Activated T-helper 2 cell treated with anti-CD3 and anti-CD28 coated beads, Interferon-gamma antibody, Interleukin-2, Interleukin-4, amounts not matched to agents 10 μg/mL and 5 μg/mL and 100 μg/mL, durations not matched to agents 14 hours and 24 hours and 36 hours (primary cell): ENCODE data around the gene PRR5. TPM values are rescaled to one million over a fixed set of nuclear protein-coding genes. Genes with fewer than 3 reads are reported as not detected.
"Not testable (repeated sequence)": the region's sequence is repeated elsewhere in the genome, so short reads cannot be mapped to it uniquely, and the experiment has no call there.

Source experiments
- DNase-seq: peaks from one replicate; pipeline ENCODE4 v3.0.0; 2021; ENCODE audit warnings: low spot score
- H3K27ac Mint-ChIP-seq: one replicate; pipeline ENCODE4 v1.8.0; 2021; ENCODE audit warnings: mixed read lengths
- H3K27me3 Mint-ChIP-seq: one replicate; pipeline ENCODE4 v1.8.0; 2021; ENCODE audit warnings: low read depth, mixed read lengths
- H3K36me3 Mint-ChIP-seq: one replicate; pipeline ENCODE4 v1.8.0; 2021; ENCODE audit warnings: low read depth, mixed read lengths
- H3K4me1 Mint-ChIP-seq: one replicate; pipeline ENCODE4 v1.8.0; 2021; ENCODE audit warnings: low read depth, mixed read lengths
- H3K4me3 Mint-ChIP-seq: one replicate; pipeline ENCODE4 v1.8.0; 2021; ENCODE audit warnings: low read depth, mild to moderate bottlenecking, moderate library complexity, mixed read lengths
- H3K9me3 Mint-ChIP-seq: one replicate; pipeline ENCODE4 v1.8.0; 2021; ENCODE audit warnings: mixed read lengths
- intact Hi-C: fragments of 100-400 bp; cut with micrococcal nuclease; formaldehyde crosslinking; loops from one replicate; pipeline ENCODE4 v1.15.1; 2023
- total RNA-seq: library from RNA; stranded (reverse); gene quantifications from 2 replicates; pipeline ENCODE4 v1.2.3, GENCODE V29; 2022

The PRR5 gene
- total RNA-seq, 1 donor from 2014 or later, result 19.8 TPM

DNA sequence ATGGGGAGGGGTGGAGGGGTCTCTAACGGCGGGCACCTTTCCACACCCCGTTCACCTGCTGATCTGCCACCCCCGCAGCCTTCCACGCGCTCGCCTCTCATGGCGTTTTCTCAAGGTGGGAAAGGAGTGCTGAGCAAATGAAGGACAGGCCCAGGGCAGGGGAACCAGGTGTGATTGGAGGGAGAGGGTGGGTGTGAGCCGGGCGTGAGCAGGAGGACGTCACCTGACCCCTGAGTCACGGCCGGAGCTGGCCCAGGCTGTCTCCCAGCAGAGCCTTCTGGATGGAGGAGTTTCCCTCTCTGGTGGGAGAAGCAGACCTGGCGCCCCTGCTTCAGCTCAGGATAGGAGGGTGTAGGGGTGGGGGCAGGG, 36.3 kb downstream of the PRR5 start:
- intact Hi-C loops, result no loop called here
- Mint-ChIP-seq H3K36me3 (no peaks in the 10 kb centered on the region), H3K9me3 (no peaks in the 10 kb centered on the region), H3K27ac (no peak overlapping the region), H3K4me3 (no peak overlapping the region), H3K27me3 (no peaks in the 10 kb centered on the region), H3K4me1 (no peaks in the 10 kb centered on the region)
- DNase-seq, result no peak

- Mint-ChIP-seq H3K27ac (no peak overlapping the region), H3K4me3 (no peak overlapping the region), H3K9me3 (no peaks in the 10 kb centered on the region), H3K4me1 (no peaks in the 10 kb centered on the region), H3K27me3 (no peaks in the 10 kb centered on the region), H3K36me3 (no peaks in the 10 kb centered on the region)
- intact Hi-C loops, result no loop called here
- DNase-seq, result no peak
These were observed 37.0 kb downstream of the PRR5 start for GRCh38 chr22:44739024-44739423.

DNA sequence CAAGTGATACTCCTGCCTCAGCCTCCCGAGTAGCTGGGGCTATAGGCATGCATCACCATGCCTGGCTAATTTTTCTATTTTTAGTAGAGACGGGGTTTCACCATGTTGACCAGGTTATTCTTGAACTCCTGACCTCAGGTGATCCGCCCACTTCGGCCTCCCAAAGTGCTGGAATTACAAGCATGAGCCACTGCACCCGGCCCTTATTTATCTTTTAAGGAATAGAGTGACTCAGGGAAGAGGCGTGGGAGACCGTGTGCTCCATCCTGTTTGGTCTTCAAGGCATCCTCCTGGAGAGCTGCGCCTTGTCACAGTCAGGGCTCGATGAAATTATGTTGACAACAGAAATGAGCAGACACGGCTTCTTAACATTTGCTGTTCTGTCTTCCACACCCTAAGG, 37.7 kb downstream of the PRR5 start:
- H3K4me1 Mint-ChIP-seq, H3K27me3 Mint-ChIP-seq, intact Hi-C loops, H3K4me3 Mint-ChIP-seq, H3K36me3 Mint-ChIP-seq, H3K9me3 Mint-ChIP-seq, DNase-seq, H3K27ac Mint-ChIP-seq: not testable (repeated sequence)

DNA sequence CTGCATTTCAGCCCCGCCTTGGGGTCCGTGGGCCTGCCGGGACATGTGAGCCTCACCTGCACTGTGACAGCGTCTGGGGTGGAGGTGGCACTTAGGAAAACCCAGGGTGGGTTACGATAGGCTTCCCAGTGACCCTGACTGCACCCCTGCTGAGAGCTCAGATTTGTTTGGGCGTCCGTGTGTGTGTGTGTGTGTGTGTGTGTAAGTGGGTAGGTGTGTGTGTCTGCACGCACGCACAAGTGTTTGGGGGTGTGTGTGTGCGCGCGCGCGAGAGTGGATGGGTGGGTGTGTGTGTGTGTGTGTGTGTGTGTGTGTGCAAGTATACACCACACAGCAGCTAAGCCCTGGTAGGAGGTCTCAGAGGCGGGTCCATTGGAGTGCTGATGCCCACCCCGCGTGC, 38.3 kb downstream of the PRR5 start:
- Mint-ChIP-seq H3K36me3 (no peaks in the 10 kb centered on the region), H3K9me3 (no peaks in the 10 kb centered on the region), H3K27me3 (no peaks in the 10 kb centered on the region), H3K27ac (no peak overlapping the region), H3K4me1 (no peaks in the 10 kb centered on the region), H3K4me3 (no peak overlapping the region)
- no peak for DNase-seq
- intact Hi-C loops, result no loop called here

DNA sequence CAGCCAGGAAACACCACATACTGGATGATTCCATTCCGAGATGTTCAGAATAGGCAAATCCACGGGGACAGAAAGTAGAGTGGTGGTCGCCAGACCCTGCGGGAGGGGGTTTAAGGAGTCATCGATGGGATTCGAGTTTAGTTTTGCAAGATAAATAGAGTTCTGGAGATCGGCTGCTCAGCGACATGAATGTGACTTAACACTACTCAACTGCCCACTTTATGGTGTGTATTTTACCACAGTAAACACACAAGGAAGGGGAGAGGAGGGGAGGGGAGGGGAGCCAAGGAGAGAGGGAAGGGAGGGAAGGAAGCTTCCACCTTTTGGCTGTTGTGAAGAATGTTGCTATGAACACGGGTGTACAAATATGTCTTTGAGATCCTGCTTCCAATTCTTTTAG, 39.9 kb downstream of the PRR5 start:
- intact Hi-C loops, result no loop called here
- no peak for DNase-seq
- Mint-ChIP-seq H3K27ac (no peak overlapping the region), H3K9me3 (no peaks in the 10 kb centered on the region), H3K36me3 (no peaks in the 10 kb centered on the region), H3K4me1 (no peaks in the 10 kb centered on the region), H3K27me3 (peaks cover 3% of the 10 kb centered on the region), H3K4me3 (no peak overlapping the region)

DNA sequence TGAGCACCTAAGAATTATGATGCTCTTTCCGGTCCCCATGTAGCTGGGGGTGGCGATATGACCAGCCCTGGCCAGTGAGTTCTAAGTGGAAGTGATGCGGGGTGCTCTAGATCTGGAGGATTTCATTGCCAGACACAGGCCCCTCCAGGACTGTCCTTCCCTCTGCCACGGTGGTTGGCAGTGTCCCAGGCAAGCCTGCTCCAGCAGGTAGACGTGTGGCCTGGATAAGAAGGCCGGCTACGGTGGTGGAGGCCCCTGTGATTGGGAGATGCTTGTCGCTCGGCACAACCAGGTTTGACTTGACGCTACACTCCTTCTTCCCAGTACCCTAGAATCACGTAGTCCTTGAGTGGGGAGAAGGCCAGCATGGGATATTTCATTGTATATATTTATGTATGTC, 41.2 kb downstream of the PRR5 start:
- intact Hi-C loops, result no loop called here
- no peaks in the 10 kb centered on the region for H3K4me1 Mint-ChIP-seq
- no peak for DNase-seq
- no peaks in the 10 kb centered on the region for H3K9me3 Mint-ChIP-seq
- H3K36me3 Mint-ChIP-seq, result no peaks in the 10 kb centered on the region
- no peak overlapping the region for H3K4me3 Mint-ChIP-seq
- H3K27ac Mint-ChIP-seq, result no peak overlapping the region
- peaks cover 6% of the 10 kb centered on the region for H3K27me3 Mint-ChIP-seq

DNA sequence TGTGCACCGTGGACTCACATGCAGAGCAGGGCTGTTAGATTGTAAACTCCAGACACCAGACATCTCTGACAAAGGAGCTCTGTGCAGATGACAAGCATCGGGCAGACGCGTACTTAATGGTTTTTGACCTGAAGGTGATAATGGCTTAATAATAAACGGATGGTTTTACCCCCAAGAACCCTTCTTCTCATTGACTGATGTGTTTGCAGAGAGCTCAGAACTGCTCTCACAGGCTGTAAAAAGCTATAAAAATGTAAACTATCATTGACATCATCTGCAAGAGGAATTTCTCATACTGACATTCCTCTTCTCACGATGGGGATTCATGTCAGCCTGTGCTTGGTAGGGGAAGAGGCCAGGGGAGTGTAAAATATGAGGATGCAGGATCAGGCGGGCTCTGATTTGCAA, 41.8 kb downstream of the PRR5 start:
- no peak overlapping the region for H3K4me3 Mint-ChIP-seq
- intact Hi-C loops, result no loop called here
- no peak for DNase-seq
- H3K27me3 Mint-ChIP-seq, result peaks cover 6% of the 10 kb centered on the region
- H3K4me1 Mint-ChIP-seq, result no peaks in the 10 kb centered on the region
- no peaks in the 10 kb centered on the region for H3K9me3 Mint-ChIP-seq
- no peaks in the 10 kb centered on the region for H3K36me3 Mint-ChIP-seq
- H3K27ac Mint-ChIP-seq, result no peak overlapping the region

DNA sequence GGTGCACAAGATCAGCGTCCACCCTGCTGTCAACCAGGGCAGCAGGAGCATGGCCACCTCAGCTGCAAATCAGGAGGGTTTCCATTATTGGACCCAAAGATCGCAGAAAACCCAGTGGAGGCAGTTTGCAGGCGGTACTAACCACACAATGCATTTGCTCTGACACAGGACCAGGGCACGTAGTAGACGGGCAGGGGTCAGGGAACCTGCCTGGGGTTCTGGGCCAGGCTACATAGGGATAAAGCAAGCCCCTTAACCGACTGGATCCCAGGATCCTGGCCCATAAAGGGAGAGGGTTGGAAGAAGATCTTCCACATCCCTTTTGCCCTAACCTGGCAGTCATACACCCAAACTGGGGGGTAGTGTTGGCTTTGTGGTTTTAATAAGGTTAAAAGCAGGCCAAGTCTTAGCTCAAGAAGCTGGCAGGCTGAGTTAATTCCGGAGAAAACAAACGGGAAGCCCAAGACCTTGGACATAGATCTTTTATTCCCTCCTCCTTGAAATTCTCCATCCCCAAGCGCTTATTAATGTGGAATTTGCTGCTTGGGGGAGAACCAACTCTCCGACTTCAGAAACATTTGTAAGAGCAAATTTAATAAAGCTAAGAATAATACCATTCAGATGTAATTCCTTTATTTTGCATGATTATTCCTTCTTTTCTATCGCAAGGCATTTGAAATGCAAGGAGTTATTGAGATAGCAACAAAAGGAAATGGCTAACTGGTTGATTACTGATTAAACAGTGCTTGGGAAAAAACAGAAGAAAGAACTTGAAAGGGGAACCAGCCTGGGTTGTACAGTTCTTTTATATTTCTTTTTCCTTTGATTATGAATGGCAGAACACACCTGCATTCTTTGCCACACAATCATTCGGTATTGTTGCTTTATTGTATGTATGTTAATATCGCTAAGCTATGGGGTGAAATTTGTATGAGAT, 44.1 kb downstream of the PRR5 start:
- Mint-ChIP-seq H3K27me3 (peaks cover 14% of the 10 kb centered on the region), H3K36me3 (no peaks in the 10 kb centered on the region), H3K27ac (no peak overlapping the region), H3K9me3 (no peaks in the 10 kb centered on the region), H3K4me1 (no peaks in the 10 kb centered on the region), H3K4me3 (no peak overlapping the region)
- intact Hi-C loops, result no loop called here
- no peak for DNase-seq

DNA sequence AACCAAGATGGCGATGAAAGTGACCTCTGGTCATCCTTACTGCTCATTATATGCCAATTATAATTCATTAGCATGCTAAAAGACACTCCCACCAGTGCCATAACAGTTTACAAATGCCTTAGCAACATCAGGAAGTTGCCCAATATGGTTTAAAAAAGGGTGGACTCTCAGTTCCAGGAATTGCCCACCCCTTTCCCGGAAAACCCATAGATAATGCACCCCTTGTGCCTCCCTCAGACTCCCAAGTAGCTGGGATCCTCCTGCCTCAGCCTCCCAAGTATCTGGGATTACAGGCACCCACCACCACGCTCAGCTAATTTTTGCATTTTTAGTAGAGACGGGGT, 45.8 kb downstream of the PRR5 start:
- intact Hi-C loops, H3K9me3 Mint-ChIP-seq, DNase-seq: not testable (repeated sequence)

DNA sequence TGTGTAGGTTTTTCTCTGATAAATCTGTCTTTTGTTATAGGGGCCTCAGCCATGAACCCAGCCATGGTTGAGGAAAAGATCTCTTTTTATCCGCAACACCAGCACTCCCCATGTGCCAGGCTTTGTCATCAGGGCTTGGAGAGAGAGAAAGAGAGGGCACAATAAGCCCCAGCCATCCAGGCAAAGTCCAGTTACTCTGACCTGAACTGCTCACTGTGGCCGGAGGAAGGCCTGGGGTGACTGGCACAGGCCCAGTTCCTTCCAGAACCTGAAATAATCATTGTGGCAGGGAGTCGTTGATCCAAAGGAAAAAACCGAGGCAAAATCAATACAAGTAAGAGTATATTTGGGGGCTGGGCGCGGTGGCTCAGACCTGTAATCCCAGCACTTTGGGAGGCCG, 46.5 kb downstream of the PRR5 start:
- Mint-ChIP-seq H3K4me1 (peaks cover 2% of the 10 kb centered on the region), H3K9me3 (no peaks in the 10 kb centered on the region), H3K4me3 (no peak overlapping the region), H3K36me3 (no peaks in the 10 kb centered on the region), H3K27ac (no peak overlapping the region), H3K27me3 (peaks cover 29% of the 10 kb centered on the region)
- intact Hi-C loops, result no loop called here
- DNase-seq, result no peak

More for the DNA sequence above, 45.8 kb downstream of the PRR5 start:
- H3K36me3 Mint-ChIP-seq, H3K4me3 Mint-ChIP-seq, H3K27ac Mint-ChIP-seq, H3K4me1 Mint-ChIP-seq: not testable (repeated sequence)
- peaks cover 23% of the 10 kb centered on the region for H3K27me3 Mint-ChIP-seq

DNA sequence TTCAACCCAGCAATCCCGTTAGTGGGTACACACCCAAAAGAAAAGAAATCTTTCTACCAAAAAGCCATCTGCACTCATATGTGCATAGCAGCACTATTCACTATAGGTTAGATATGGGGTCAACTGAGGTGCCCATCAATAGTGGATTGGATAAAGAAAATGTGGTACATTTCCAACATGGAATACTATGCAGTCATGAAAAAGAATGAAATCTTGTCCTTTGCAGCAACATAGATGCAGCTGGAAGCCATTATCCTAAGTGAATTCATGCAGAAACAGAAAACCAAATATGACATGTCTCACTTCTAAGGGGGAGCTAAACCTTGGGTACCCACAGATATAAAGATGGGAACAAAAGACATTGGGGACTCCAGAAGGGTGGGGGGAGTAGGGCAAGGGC, 48.5 kb downstream of the PRR5 start:
- Mint-ChIP-seq H3K27me3 (peaks cover 49% of the 10 kb centered on the region), H3K27ac (no peak overlapping the region), H3K36me3 (no peaks in the 10 kb centered on the region), H3K4me1 (peaks cover 2% of the 10 kb centered on the region), H3K9me3 (no peaks in the 10 kb centered on the region), H3K4me3 (no peak overlapping the region)
- intact Hi-C loops, result no loop called here
- no peak for DNase-seq

DNA sequence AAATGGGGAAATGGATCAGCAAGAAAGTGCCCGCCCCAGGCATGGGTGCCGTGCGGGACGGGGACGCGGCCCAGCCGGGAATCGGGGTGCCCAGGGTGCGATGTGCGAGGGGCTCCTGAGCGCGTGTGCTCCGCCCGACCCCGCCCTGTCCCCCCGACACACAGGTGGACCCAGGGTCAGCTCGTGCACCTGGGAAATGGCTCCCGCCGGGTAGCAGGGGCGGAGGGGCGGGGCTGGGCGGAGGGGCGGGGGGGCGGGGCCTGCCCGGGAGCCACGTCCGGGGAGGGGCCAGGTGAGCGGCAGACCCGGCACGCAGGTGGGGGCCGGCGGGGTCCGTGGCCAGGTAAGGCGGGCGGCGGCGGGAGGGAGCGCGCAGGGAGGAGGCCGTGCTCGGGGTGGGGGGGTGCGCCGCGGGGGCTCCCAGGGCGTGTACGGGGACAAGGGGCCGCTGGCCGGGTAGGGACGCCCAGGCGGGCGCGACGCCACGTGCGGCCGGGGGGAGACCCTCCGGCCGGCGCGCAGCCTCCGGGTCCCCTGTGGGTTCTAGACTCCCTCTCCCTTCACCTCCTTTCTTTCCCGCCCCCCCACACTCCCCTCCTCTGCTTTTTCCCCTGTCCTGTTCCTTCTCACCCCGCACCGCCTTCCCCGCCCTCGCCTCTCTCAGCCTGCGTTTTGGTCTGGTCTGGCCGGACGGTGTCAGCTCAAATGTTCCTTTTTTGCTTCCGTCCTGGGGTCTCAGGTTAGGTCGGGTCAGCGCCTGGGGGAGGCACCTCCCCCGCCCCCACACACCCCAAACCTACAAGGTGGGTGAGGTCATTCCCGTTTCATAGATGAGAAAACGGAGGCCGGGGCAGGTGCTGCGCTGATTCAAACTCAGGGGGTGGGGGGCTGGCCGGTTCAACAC, 50.5 kb downstream of the PRR5 start, which contains the start of gene ARHGAP8:
Gene ARHGAP8 (plus strand): TSS at position 291 of the 904 bp plus-strand sequence. CDS start 33,953 bp downstream, outside the sequence.
- H3K9me3 Mint-ChIP-seq, result no peaks in the 10 kb centered on the region
- peaks cover 56% of the 10 kb centered on the region for H3K27me3 Mint-ChIP-seq
- no peak within 1 kb of the TSS for H3K27ac Mint-ChIP-seq
- DNase-seq, result no peak
- peak within 1 kb of the TSS; percentile 60 for H3K4me3 Mint-ChIP-seq
- peaks cover 2% of the 10 kb centered on the region for H3K4me1 Mint-ChIP-seq
- intact Hi-C loops, result no loop called here
- no peaks in the 10 kb centered on the region for H3K36me3 Mint-ChIP-seq
